CD4-positive, alpha-beta memory T cell (primary cell): Measurements from ENCODE around the gene SAG. TPM values are rescaled to one million over a fixed set of nuclear protein-coding genes. Genes with fewer than 3 reads are reported as not detected.

Experiments used
- CTCF ChIA-PET: fragments of 350-600 bp; sonication (Branson Sonifier 250); formaldehyde crosslinking; loops from one replicate; lab custom pipeline; 2021; ENCODE audit warnings: inconsistent platforms; ENCODE audit not compliant: partially characterized antibody; lab: Charles Lee
- POLR2A ChIA-PET: fragments of 350-600 bp; sonication (Branson Sonifier 250); formaldehyde crosslinking; loops from one replicate; lab custom pipeline; 2021; ENCODE audit not compliant: partially characterized antibody; lab: Charles Lee
- DNase-seq, 5 donors: peaks; one replicate each; pipeline versions ENCODE4 v3.0.0 to v3.0.0-alpha.2; 2020 to 2022; ENCODE audit warnings: mixed read lengths in 1 of 5
- H3K27ac ChIP-seq: one replicate; pipeline ENCODE4 v1.7.0; 2013; ENCODE audit warnings: low read depth, low read length
- H3K27me3 ChIP-seq: 2 replicates; pipeline ENCODE4 v1.7.0; 2013; ENCODE audit warnings: mild to moderate bottlenecking, low read length, moderate library complexity; ENCODE audit not compliant: insufficient read depth
- H3K36me3 ChIP-seq: 2 replicates; pipeline ENCODE4 v1.7.0; 2013; ENCODE audit warnings: mild to moderate bottlenecking, low read length, moderate library complexity; ENCODE audit not compliant: insufficient read depth
- H3K4me1 ChIP-seq: 2 replicates; pipeline ENCODE4 v1.7.0; 2013; ENCODE audit warnings: mild to moderate bottlenecking, low read length, moderate library complexity; ENCODE audit not compliant: insufficient read depth
- H3K4me3 ChIP-seq, 2 donors: one replicate each; pipeline ENCODE4 v1.7.0; 2013; ENCODE audit warnings: low read length in 2 of 2, mild to moderate bottlenecking in 1 of 2
- H3K9me3 ChIP-seq, 2 donors: one replicate each; pipeline ENCODE4 v1.7.0; 2013; ENCODE audit warnings: low read length in 2 of 2, control low read depth in 1 of 2; ENCODE audit not compliant: control insufficient read depth in 1 of 2
- H3K27ac Mint-ChIP-seq, 7 donors: one replicate each; pipeline ENCODE4 v1.8.0; 2020 to 2021; ENCODE audit warnings: mixed read lengths in 7 of 7, mild to moderate bottlenecking in 6 of 7, inconsistent platforms in 3 of 7, moderate library complexity in 3 of 7
- H3K27me3 Mint-ChIP-seq, 2 donors: one replicate each; pipeline ENCODE4 v1.8.0; 2020 to 2021; ENCODE audit warnings: mixed read lengths in 2 of 2
- H3K36me3 Mint-ChIP-seq, 2 donors: one replicate each; pipeline ENCODE4 v1.8.0; 2020 to 2021; ENCODE audit warnings: mixed read lengths in 2 of 2, inconsistent platforms in 1 of 2, mild to moderate bottlenecking in 1 of 2
- H3K4me1 Mint-ChIP-seq, 4 donors: one replicate each; pipeline ENCODE4 v1.8.0; 2020 to 2021; ENCODE audit warnings: mixed read lengths in 4 of 4, mild to moderate bottlenecking in 1 of 4
- H3K4me3 Mint-ChIP-seq, 8 donors: one replicate each; pipeline ENCODE4 v1.8.0; 2020 to 2021; ENCODE audit warnings: mixed read lengths in 8 of 8, mild to moderate bottlenecking in 7 of 8, moderate library complexity in 6 of 8, inconsistent platforms in 3 of 8
- H3K9me3 Mint-ChIP-seq, 8 donors: one replicate each; pipeline ENCODE4 v1.8.0; 2020 to 2021; ENCODE audit warnings: mixed read lengths in 8 of 8, mild to moderate bottlenecking in 5 of 8, inconsistent platforms in 3 of 8, moderate library complexity in 1 of 8
- intact Hi-C: fragments of 100-400 bp; cut with micrococcal nuclease; formaldehyde crosslinking; loops from one replicate; pipeline ENCODE4 v1.15.1; 2023
- polyA plus RNA-seq, 2 donors: library from polyadenylated mRNA; unstranded; fragments of 300-500 nt; fragmentation: Illumina TruSeq; gene quantifications; one replicate each; pipeline ENCODE4 v1.2.3, GENCODE V29; 2021
- total RNA-seq, 2 experiments: library from RNA; stranded (reverse); gene quantifications; one replicate each; pipeline ENCODE4 v1.2.3, GENCODE V29; 2021

SAG gene
- total and polyA plus RNA-seq, 4 experiments from 2014 or later: 0.06 TPM; not detected in 3

GRCh38 chr2:233339427-233339826 is 31.8 kb downstream of the SAG start:
- intact Hi-C loops: no loop called here
- Histone ChIP-seq H3K27me3 (no peaks in the 10 kb centered on the region), H3K27ac (no peak overlapping the region), H3K4me3 (no peak overlapping the region), H3K4me1 (peaks cover 19% of the 10 kb centered on the region), H3K36me3 (no peaks in the 10 kb centered on the region), H3K9me3 (no peaks in the 10 kb centered on the region)
- Mint-ChIP-seq H3K4me1 (peaks cover 6 to 31% (median 16%) of the 10 kb centered on the region in 4 donors), H3K36me3 (no peaks in the 10 kb centered on the region), H3K27ac (no peak overlapping the region), H3K4me3 (no peak overlapping the region), H3K9me3 (no peaks in the 10 kb centered on the region), H3K27me3 (peaks cover 0 to 2% of the 10 kb centered on the region in 2 donors)
- CTCF ChIA-PET: no interaction called here
- POLR2A ChIA-PET: interaction anchor here (1.0 to 1.4 kb wide), 2 partner anchors 8 kb away, joined by 5 read pairs; no protein-coding TSS in a partner anchor
- DNase-seq: no peak

- ChIA-PET CTCF (no interaction called here), POLR2A (interaction anchor here (1.9 kb wide), 1 partner anchor 10 kb away, joined by 7 read pairs; no protein-coding TSS in a partner anchor)
- Histone ChIP-seq H3K4me1 (peaks cover 6% of the 10 kb centered on the region), H3K4me3 (no peak overlapping the region), H3K27ac (no peak overlapping the region), H3K36me3 (no peaks in the 10 kb centered on the region), H3K27me3 (no peaks in the 10 kb centered on the region), H3K9me3 (no peaks in the 10 kb centered on the region)
- Mint-ChIP-seq H3K4me1 (peaks cover 2 to 17% (median 8%) of the 10 kb centered on the region in 4 donors), H3K4me3 (no peak overlapping the region), H3K27ac (no peak overlapping the region), H3K36me3 (no peaks in the 10 kb centered on the region), H3K27me3 (peaks cover 0 to 2% of the 10 kb centered on the region in 2 donors), H3K9me3 (no peaks in the 10 kb centered on the region)
- intact Hi-C loops: no loop called here
- no peak for DNase-seq
Measured at GRCh38 chr2:233341296-233341695, 33.7 kb downstream of the SAG start.

- Mint-ChIP-seq H3K4me3 (no peak overlapping the region), H3K27ac (peak overlapping the region in 1 of 7 donors; percentile 29), H3K27me3 (peaks cover 0 to 2% of the 10 kb centered on the region in 2 donors), H3K36me3 (no peaks in the 10 kb centered on the region), H3K9me3 (no peaks in the 10 kb centered on the region), H3K4me1 (peaks cover 2 to 17% (median 6%) of the 10 kb centered on the region in 4 donors)
- ChIA-PET POLR2A (interaction anchor here (0.7 to 1.9 kb wide), 2 partner anchors 11 to 79 kb away, joined by 4 to 7 read pairs; no protein-coding TSS in a partner anchor), CTCF (interaction anchor here (0.9 to 3.2 kb wide), 2 partner anchors 11 kb away, joined by 3 to 13 read pairs; no protein-coding TSS in a partner anchor)
- DNase-seq: no peak
- no peak overlapping the region for H3K27ac ChIP-seq
- intact Hi-C loops: no loop called here
- H3K4me1 ChIP-seq: peaks cover 6% of the 10 kb centered on the region
- H3K36me3 ChIP-seq: no peaks in the 10 kb centered on the region
- no peaks in the 10 kb centered on the region for H3K27me3 ChIP-seq
- H3K4me3 ChIP-seq: no peak overlapping the region
- no peaks in the 10 kb centered on the region for H3K9me3 ChIP-seq
Measured at GRCh38 chr2:233342301-233342700, 34.7 kb downstream of the SAG start.

GRCh38 chr2:233343171-233343705 is 35.6 kb downstream of the SAG start:
- intact Hi-C loops: no loop called here
- ChIA-PET CTCF (interaction anchor here (1.1 to 3.2 kb wide), 2 partner anchors 10 to 12 kb away, joined by 5 to 13 read pairs; no protein-coding TSS in a partner anchor), POLR2A (no interaction called here)
- peaks cover 2 to 12% (median 4%) of the 10 kb centered on the region in 4 donors for H3K4me1 Mint-ChIP-seq
- H3K4me3 Mint-ChIP-seq: no peak overlapping the region
- Histone ChIP-seq H3K4me3 (no peak overlapping the region), H3K27ac (no peak overlapping the region), H3K9me3 (no peaks in the 10 kb centered on the region), H3K27me3 (no peaks in the 10 kb centered on the region), H3K4me1 (peaks cover 6% of the 10 kb centered on the region), H3K36me3 (no peaks in the 10 kb centered on the region)
- H3K36me3 Mint-ChIP-seq: no peaks in the 10 kb centered on the region
- peaks cover 0 to 2% of the 10 kb centered on the region in 2 donors for H3K27me3 Mint-ChIP-seq
- no peak for DNase-seq
- no peaks in the 10 kb centered on the region for H3K9me3 Mint-ChIP-seq
- no peak overlapping the region for H3K27ac Mint-ChIP-seq

- H3K9me3 ChIP-seq: no peaks in the 10 kb centered on the region
- no peaks in the 10 kb centered on the region for H3K27me3 ChIP-seq
- Mint-ChIP-seq H3K4me1 (peaks cover 9 to 23% (median 14%) of the 10 kb centered on the region in 4 donors), H3K27ac (no peak overlapping the region), H3K27me3 (peaks cover 1 to 2% of the 10 kb centered on the region in 2 donors), H3K4me3 (no peak overlapping the region), H3K9me3 (peaks cover 0 to 1% (median 0%) of the 10 kb centered on the region in 8 donors), H3K36me3 (no peaks in the 10 kb centered on the region)
- ChIA-PET CTCF (interaction anchor here (1.1 kb wide), 1 partner anchor 9 kb away, joined by 4 read pairs; no protein-coding TSS in a partner anchor), POLR2A (interaction anchor here (1.8 kb wide), 1 partner anchor 10 kb away, joined by 5 read pairs; no protein-coding TSS in a partner anchor)
- intact Hi-C loops: no loop called here
- no peaks in the 10 kb centered on the region for H3K4me1 ChIP-seq
- DNase-seq: no peak
- no peak overlapping the region for H3K4me3 ChIP-seq
- no peak overlapping the region for H3K27ac ChIP-seq
- H3K36me3 ChIP-seq: no peaks in the 10 kb centered on the region
Measured at GRCh38 chr2:233346376-233346775, 38.8 kb downstream of the SAG start.

- Mint-ChIP-seq H3K27ac (no peak overlapping the region), H3K9me3 (peaks cover 0 to 2% (median 0%) of the 10 kb centered on the region in 8 donors), H3K4me3 (no peak overlapping the region), H3K36me3 (no peaks in the 10 kb centered on the region), H3K4me1 (peaks cover 9 to 23% (median 13%) of the 10 kb centered on the region in 4 donors), H3K27me3 (peaks cover 1 to 2% of the 10 kb centered on the region in 2 donors)
- no peaks in the 10 kb centered on the region for H3K4me1 ChIP-seq
- no peak for DNase-seq
- intact Hi-C loops: no loop called here
- H3K36me3 ChIP-seq: no peaks in the 10 kb centered on the region
- no peak overlapping the region for H3K27ac ChIP-seq
- no peak overlapping the region for H3K4me3 ChIP-seq
- no peaks in the 10 kb centered on the region for H3K27me3 ChIP-seq
- CTCF ChIA-PET: interaction anchor here (0.6 to 1.1 kb wide), 2 partner anchors 10 to 96 kb away, joined by 3 to 4 read pairs; no protein-coding TSS in a partner anchor
- H3K9me3 ChIP-seq: no peaks in the 10 kb centered on the region
- POLR2A ChIA-PET: interaction anchor here (0.5 to 1.8 kb wide), 3 partner anchors 8 to 279 kb away, joined by 3 to 5 read pairs (median 5); no protein-coding TSS in a partner anchor
Measured at GRCh38 chr2:233346930-233347329, 39.3 kb downstream of the SAG start.
